Ishikawa (cell line): ENCODE data around the gene ARHGAP26.

Source experiments
- CEBPB ChIP-seq: IDR thresholded peaks from 2 replicates; pipeline ENCODE4 v1.6.1; 2012
- EP300 ChIP-seq: IDR thresholded peaks from 2 replicates; pipeline ENCODE4 v1.6.1; 2012; ENCODE audit warnings: borderline replicate concordance
- MAX ChIP-seq: IDR thresholded peaks from 2 replicates; pipeline ENCODE4 v1.6.1; 2012
- REST ChIP-seq: IDR thresholded peaks from 2 replicates; pipeline ENCODE4 v1.6.1; 2012; ENCODE audit warnings: low read depth, mild to moderate bottlenecking
- TAF1 ChIP-seq: IDR thresholded peaks from 2 replicates; pipeline ENCODE4 v1.6.1; 2012; ENCODE audit warnings: low read depth, mild to moderate bottlenecking
- TEAD4 ChIP-seq: IDR thresholded peaks from 2 replicates; pipeline ENCODE4 v1.6.1; 2012
- USF1 ChIP-seq: IDR thresholded peaks from 2 replicates; pipeline ENCODE4 v1.6.1; 2012
- ZBTB7A ChIP-seq: IDR thresholded peaks from 2 replicates; pipeline ENCODE4 v1.6.1; 2012; ENCODE audit warnings: low read depth

- TF ChIP-seq ZBTB7A (no peak), MAX (no peak), CEBPB (no peak), USF1 (no peak), TEAD4 (no peak), REST (no peak), TAF1 (no peak), EP300 (no peak)
Observed at GRCh38 chr5:143068712-143069111, 298.5 kb downstream of the ARHGAP26 start.
